ENCODE data around the gene COL4A1.

DNA sequence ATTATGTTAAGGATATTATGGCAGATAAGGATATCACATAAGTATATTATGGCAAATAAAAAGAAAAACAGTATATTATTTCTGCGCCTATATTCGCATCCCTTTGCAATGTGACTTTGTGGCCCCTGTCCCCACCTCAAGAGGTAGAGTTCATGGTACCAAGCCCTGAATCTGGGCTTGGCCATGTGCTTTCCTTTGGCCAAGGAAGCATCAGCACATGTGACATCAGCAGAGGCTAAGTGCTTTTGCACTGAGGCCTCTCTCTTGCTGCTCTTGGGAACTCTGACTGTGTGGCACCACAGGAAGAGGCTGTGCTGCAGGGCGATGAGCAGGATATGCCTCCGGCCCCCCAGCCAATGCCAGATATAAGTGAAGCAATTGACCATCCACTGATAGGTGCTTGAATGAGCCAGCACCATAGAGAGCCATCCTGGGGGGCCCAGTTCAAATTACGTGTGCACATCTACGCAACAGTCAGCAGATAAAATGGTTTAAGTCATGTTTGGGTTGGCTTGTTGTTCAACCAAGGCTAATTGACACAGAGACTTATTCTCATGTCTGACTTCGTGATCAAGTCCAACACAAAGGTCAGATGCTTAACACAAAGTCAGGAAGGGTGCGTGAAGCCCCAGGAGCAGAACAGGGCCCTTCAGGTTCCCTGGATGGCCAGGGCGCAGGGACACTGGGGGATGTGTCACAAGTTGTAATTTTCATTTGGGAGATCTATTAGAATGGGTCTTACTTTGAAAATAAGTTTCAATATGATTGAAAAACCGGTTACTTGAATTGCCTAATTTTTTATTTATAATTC, 173.3 kb downstream of the COL4A1 start:
- TF ChIP-seq, protein P1, sequence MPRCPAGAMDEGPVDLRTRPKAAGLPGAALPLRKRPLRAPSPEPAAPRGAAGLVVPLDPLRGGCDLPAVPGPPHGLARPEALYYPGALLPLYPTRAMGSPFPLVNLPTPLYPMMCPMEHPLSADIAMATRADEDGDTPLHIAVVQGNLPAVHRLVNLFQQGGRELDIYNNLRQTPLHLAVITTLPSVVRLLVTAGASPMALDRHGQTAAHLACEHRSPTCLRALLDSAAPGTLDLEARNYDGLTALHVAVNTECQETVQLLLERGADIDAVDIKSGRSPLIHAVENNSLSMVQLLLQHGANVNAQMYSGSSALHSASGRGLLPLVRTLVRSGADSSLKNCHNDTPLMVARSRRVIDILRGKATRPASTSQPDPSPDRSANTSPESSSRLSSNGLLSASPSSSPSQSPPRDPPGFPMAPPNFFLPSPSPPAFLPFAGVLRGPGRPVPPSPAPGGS (CRISPR knock-in tag; IDR thresholded peaks at IDR 0.05) = no peak
- no peak for TF ChIP-seq SIN3B (IDR thresholded peaks at IDR 0.05; ENCODE audit: low read length)
- TF ChIP-seq HNRNPK (IDR thresholded peaks at IDR 0.05; ENCODE audit: low read depth, low read length, poor library complexity, severe bottlenecking) = no peak
- TF ChIP-seq, protein P2, sequence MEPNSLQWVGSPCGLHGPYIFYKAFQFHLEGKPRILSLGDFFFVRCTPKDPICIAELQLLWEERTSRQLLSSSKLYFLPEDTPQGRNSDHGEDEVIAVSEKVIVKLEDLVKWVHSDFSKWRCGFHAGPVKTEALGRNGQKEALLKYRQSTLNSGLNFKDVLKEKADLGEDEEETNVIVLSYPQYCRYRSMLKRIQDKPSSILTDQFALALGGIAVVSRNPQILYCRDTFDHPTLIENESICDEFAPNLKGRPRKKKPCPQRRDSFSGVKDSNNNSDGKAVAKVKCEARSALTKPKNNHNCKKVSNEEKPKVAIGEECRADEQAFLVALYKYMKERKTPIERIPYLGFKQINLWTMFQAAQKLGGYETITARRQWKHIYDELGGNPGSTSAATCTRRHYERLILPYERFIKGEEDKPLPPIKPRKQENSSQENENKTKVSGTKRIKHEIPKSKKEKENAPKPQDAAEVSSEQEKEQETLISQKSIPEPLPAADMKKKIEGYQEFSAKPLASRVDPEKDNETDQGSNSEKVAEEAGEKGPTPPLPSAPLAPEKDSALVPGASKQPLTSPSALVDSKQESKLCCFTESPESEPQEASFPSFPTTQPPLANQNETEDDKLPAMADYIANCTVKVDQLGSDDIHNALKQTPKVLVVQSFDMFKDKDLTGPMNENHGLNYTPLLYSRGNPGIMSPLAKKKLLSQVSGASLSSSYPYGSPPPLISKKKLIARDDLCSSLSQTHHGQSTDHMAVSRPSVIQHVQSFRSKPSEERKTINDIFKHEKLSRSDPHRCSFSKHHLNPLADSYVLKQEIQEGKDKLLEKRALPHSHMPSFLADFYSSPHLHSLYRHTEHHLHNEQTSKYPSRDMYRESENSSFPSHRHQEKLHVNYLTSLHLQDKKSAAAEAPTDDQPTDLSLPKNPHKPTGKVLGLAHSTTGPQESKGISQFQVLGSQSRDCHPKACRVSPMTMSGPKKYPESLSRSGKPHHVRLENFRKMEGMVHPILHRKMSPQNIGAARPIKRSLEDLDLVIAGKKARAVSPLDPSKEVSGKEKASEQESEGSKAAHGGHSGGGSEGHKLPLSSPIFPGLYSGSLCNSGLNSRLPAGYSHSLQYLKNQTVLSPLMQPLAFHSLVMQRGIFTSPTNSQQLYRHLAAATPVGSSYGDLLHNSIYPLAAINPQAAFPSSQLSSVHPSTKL (CRISPR knock-in tag; IDR thresholded peaks at IDR 0.05) = no peak
- no peak for TF ChIP-seq ZNF761 (CRISPR knock-in tag; conservative IDR thresholded peaks at IDR 0.05)
- TF ChIP-seq FOXP1 (IDR thresholded peaks at IDR 0.05) = no peak
- no peak for TF ChIP-seq FOXP1 (CRISPR knock-in tag; IDR thresholded peaks at IDR 0.05)
- TF ChIP-seq, protein P3, sequence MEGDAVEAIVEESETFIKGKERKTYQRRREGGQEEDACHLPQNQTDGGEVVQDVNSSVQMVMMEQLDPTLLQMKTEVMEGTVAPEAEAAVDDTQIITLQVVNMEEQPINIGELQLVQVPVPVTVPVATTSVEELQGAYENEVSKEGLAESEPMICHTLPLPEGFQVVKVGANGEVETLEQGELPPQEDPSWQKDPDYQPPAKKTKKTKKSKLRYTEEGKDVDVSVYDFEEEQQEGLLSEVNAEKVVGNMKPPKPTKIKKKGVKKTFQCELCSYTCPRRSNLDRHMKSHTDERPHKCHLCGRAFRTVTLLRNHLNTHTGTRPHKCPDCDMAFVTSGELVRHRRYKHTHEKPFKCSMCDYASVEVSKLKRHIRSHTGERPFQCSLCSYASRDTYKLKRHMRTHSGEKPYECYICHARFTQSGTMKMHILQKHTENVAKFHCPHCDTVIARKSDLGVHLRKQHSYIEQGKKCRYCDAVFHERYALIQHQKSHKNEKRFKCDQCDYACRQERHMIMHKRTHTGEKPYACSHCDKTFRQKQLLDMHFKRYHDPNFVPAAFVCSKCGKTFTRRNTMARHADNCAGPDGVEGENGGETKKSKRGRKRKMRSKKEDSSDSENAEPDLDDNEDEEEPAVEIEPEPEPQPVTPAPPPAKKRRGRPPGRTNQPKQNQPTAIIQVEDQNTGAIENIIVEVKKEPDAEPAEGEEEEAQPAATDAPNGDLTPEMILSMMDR (CRISPR knock-in tag; IDR thresholded peaks at IDR 0.05) = no peak
- TF ChIP-seq ZNF207 (IDR thresholded peaks at IDR 0.05; ENCODE audit: borderline replicate concordance) = no peak
- TF ChIP-seq DMAP1 (CRISPR knock-in tag; IDR thresholded peaks at IDR 0.05) = no peak
